ENCODE results near the gene GRM3.
A peak's percentile ranks its signal among the peaks of the same experiment; 100 is the strongest.

Gene GRM3

GRCh38 chr7:86653919-86654659, 10.4 kb downstream of the GRM3 start:
- no peak overlapping the region for H3K27ac ChIP-seq
- in situ Hi-C loops (cut with HindIII; ENCODE audit: low pct_ligation_motif_present, low sequenced_read_pairs): no loop called here
- peak; percentile 9 for DNase-seq
- TF ChIP-seq CTCF (IDR thresholded peaks at IDR 0.05; ENCODE audit: low read depth, low read length, missing control alignments): no peak
- H3K27me3 ChIP-seq (replicated peaks): no peaks in the 10 kb centered on the region
- no peak overlapping the region for H3K4me3 ChIP-seq (ENCODE audit: low read depth, low read length)
- no peaks in the 10 kb centered on the region for H3K36me3 ChIP-seq (replicated peaks)

GRCh38 chr7:86657948-86658347, 14.2 kb downstream of the GRM3 start:
- in situ Hi-C loops (cut with HindIII; ENCODE audit: low pct_ligation_motif_present, low sequenced_read_pairs): no loop called here
- Histone ChIP-seq H3K27me3 (replicated peaks) (no peaks in the 10 kb centered on the region), H3K27ac (no peak overlapping the region), H3K4me3 (ENCODE audit: low read depth, low read length) (no peak overlapping the region), H3K36me3 (replicated peaks) (no peaks in the 10 kb centered on the region)
- no peak for DNase-seq
- no peak for TF ChIP-seq CTCF (IDR thresholded peaks at IDR 0.05; ENCODE audit: low read depth, low read length, missing control alignments)

- in situ Hi-C loops (cut with HindIII; ENCODE audit: low pct_ligation_motif_present, low sequenced_read_pairs): no loop called here
- TF ChIP-seq CTCF (IDR thresholded peaks at IDR 0.05; ENCODE audit: low read depth, low read length, missing control alignments): no peak
- H3K27ac ChIP-seq: no peak overlapping the region
- H3K4me3 ChIP-seq (ENCODE audit: low read depth, low read length): no peak overlapping the region
- no peak for DNase-seq
- H3K27me3 ChIP-seq (replicated peaks): no peaks in the 10 kb centered on the region
- H3K36me3 ChIP-seq (replicated peaks): no peaks in the 10 kb centered on the region
Observed at GRCh38 chr7:86660950-86661462, 17.3 kb downstream of the GRM3 start.

- no peak overlapping the region for H3K27ac ChIP-seq
- H3K36me3 ChIP-seq (replicated peaks): no peaks in the 10 kb centered on the region
- TF ChIP-seq CTCF (IDR thresholded peaks at IDR 0.05; ENCODE audit: low read depth, low read length, missing control alignments): no peak
- no peak overlapping the region for H3K4me3 ChIP-seq (ENCODE audit: low read depth, low read length)
- in situ Hi-C loops (cut with HindIII; ENCODE audit: low pct_ligation_motif_present, low sequenced_read_pairs): no loop called here
- no peaks in the 10 kb centered on the region for H3K27me3 ChIP-seq (replicated peaks)
- DNase-seq: no peak
Observed at GRCh38 chr7:86664486-86664885, 20.8 kb downstream of the GRM3 start.

- H3K27ac ChIP-seq: no peak overlapping the region
- no peak for DNase-seq
- TF ChIP-seq CTCF (IDR thresholded peaks at IDR 0.05; ENCODE audit: low read depth, low read length, missing control alignments): no peak
- in situ Hi-C loops (cut with HindIII; ENCODE audit: low pct_ligation_motif_present, low sequenced_read_pairs): no loop called here
- H3K4me3 ChIP-seq (ENCODE audit: low read depth, low read length): no peak overlapping the region
- H3K27me3 ChIP-seq (replicated peaks): no peaks in the 10 kb centered on the region
- H3K36me3 ChIP-seq (replicated peaks): no peaks in the 10 kb centered on the region
Observed at GRCh38 chr7:86664991-86665390, 21.3 kb downstream of the GRM3 start.

- H3K27me3 ChIP-seq (replicated peaks): no peaks in the 10 kb centered on the region
- H3K27ac ChIP-seq: no peak overlapping the region
- no peak for TF ChIP-seq CTCF (IDR thresholded peaks at IDR 0.05; ENCODE audit: low read depth, low read length, missing control alignments)
- no peak overlapping the region for H3K4me3 ChIP-seq (ENCODE audit: low read depth, low read length)
- in situ Hi-C loops (cut with HindIII; ENCODE audit: low pct_ligation_motif_present, low sequenced_read_pairs): no loop called here
- no peaks in the 10 kb centered on the region for H3K36me3 ChIP-seq (replicated peaks)
- DNase-seq: no peak
Observed at GRCh38 chr7:86665669-86666068, 22.0 kb downstream of the GRM3 start.

Data from brain microvascular endothelial cell (primary cell).